Endodermal cell (in vitro differentiated cells): ENCODE measurements around the gene KLHL3. TPM values are rescaled to one million over a fixed set of nuclear protein-coding genes. Genes with fewer than 3 reads are reported as not detected.

Experiments
- DNase-seq: peaks from one replicate; pipeline ENCODE4 v3.0.0-alpha.2; 2017
- H3K27ac ChIP-seq: 2 replicates; pipeline ENCODE4 v1.5.1; 2013; ENCODE audit warnings: mild to moderate bottlenecking, low read depth, low read length, moderate library complexity
- H3K27me3 ChIP-seq: 2 replicates; pipeline ENCODE4 v1.6.1; 2013; ENCODE audit warnings: mild to moderate bottlenecking, low read length, moderate library complexity; ENCODE audit not compliant: insufficient read depth, control insufficient read depth, poor library complexity, severe bottlenecking
- H3K36me3 ChIP-seq: 2 replicates; pipeline ENCODE4 v1.7.0; 2013; ENCODE audit warnings: mild to moderate bottlenecking, low read length, moderate library complexity; ENCODE audit not compliant: control insufficient read depth, insufficient read depth
- H3K4me1 ChIP-seq: one replicate; pipeline ENCODE4 v1.7.0; 2013; ENCODE audit warnings: low read length; ENCODE audit not compliant: control insufficient read depth, insufficient read depth
- H3K4me3 ChIP-seq: 2 replicates; pipeline ENCODE4 v1.5.1; 2013; ENCODE audit warnings: mild to moderate bottlenecking, low read length, moderate library complexity
- H3K9ac ChIP-seq: 2 replicates; pipeline ENCODE4 v1.6.1; 2013; ENCODE audit warnings: mild to moderate bottlenecking, low read length, moderate library complexity; ENCODE audit not compliant: poor library complexity, severe bottlenecking; ENCODE audit errors: extremely low read depth
- H3K9me3 ChIP-seq: 2 replicates; pipeline ENCODE4 v1.6.1; 2013; ENCODE audit warnings: mild to moderate bottlenecking, low read length, moderate library complexity; ENCODE audit not compliant: control insufficient read depth
- H3K27ac Mint-ChIP-seq: 2 replicates; pipeline ENCODE4 v1.8.0; 2020; ENCODE audit warnings: mixed read lengths
- H3K27me3 Mint-ChIP-seq: 2 replicates; pipeline ENCODE4 v1.8.0; 2021; ENCODE audit warnings: mild to moderate bottlenecking, mixed read lengths; ENCODE audit not compliant: insufficient read depth
- H3K36me3 Mint-ChIP-seq: 2 replicates; pipeline ENCODE4 v1.8.0; 2020; ENCODE audit warnings: low read depth, mixed read lengths
- H3K4me1 Mint-ChIP-seq: 2 replicates; pipeline ENCODE4 v1.8.0; 2020; ENCODE audit warnings: mixed read lengths
- H3K4me3 Mint-ChIP-seq: 2 replicates; pipeline ENCODE4 v1.8.0; 2020; ENCODE audit warnings: mild to moderate bottlenecking, moderate library complexity, mixed read lengths
- H3K9me3 Mint-ChIP-seq: 2 replicates; pipeline ENCODE4 v1.8.0; 2020; ENCODE audit warnings: mild to moderate bottlenecking, mixed read lengths
- CTCF ChIP-seq: fragments of 200-600 bp; sonication (generic); conservative IDR thresholded peaks from 2 replicates; pipeline ENCODE4 v1.5.0; 2021; ENCODE audit warnings: antibody characterized with exemption, mild to moderate bottlenecking
- WGBS, 2 experiments: methylation state at CpG; one replicate each; pipeline versions ENCODE4 v1.1.5 to v1.1.7; 2013; ENCODE audit warnings: missing lambda C conversion rate in 2 of 2, mixed read lengths in 1 of 2; ENCODE audit not compliant: insufficient coverage in 1 of 2, insufficient read length in 1 of 2; 5-methylcytosine and 5-hydroxymethylcytosine counted together
- total RNA-seq, 2 donors: library from RNA; stranded (reverse); fragmentation: NEBNext Ultra II Directional in 1 of 2; extraction: Animal tissue kit (Norgen Biotek cat#: 25700) in 1 of 2; gene quantifications; 2 replicates in 1 of 2; 3 replicates in 1 of 2; pipeline ENCODE4 v1.2.1, GENCODE V29; 2021

Gene KLHL3
- total RNA-seq, 2 donors from 2014 or later = 17.5 to 19.4 TPM

DNA sequence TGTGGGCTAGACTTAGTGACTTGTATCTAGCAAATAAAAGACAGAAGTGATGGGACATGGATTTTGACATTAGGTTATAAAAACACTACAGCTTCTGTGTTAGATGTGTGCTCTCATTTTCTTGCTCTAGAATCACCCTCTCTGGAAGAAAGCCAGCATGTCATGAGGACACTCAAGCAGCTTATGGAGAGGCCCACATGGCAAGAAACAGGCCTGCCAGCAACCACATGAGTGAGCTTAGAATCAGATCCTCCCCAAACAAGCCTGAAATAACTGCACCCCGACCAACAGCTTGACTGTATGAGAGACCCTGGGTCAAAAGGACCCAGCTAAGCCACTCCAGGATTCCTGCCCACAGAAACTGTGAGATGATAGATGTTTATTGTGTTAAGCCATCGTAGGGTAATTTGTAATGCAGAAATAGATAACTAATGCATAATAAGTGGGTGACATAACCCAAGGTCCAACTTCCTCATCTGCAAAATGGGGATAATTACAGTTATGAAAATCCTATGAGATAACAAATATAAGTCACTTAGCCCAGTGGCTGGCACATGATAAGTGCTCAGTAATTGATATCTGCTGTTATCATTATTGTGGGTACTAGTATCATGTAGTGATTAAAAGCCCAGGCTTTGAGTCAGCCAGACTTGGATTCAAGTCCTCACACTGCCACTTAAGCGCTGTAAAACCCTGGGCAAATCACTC lies 86.5 kb downstream of the KLHL3 start:
- Histone ChIP-seq H3K9ac (no peak overlapping the region), H3K4me1 (no peaks in the 10 kb centered on the region), H3K27ac (no peak overlapping the region), H3K4me3 (no peak overlapping the region), H3K27me3 (no peaks in the 10 kb centered on the region), H3K36me3 (no peaks in the 10 kb centered on the region), H3K9me3 (peaks cover 15% of the 10 kb centered on the region)
- no peak for DNase-seq
- TF ChIP-seq CTCF = no peak
- H3K36me3 Mint-ChIP-seq = peaks cover 29% of the 10 kb centered on the region
- peaks cover 2% of the 10 kb centered on the region for H3K27me3 Mint-ChIP-seq
- peaks cover 17% of the 10 kb centered on the region for H3K9me3 Mint-ChIP-seq
- H3K4me1 Mint-ChIP-seq = peaks cover 9% of the 10 kb centered on the region
- H3K27ac Mint-ChIP-seq = no peak overlapping the region
- no peak overlapping the region for H3K4me3 Mint-ChIP-seq
- WGBS, 2 experiments = 93 to 100% methylated on average over 3 of the region's 3 CpGs

DNA sequence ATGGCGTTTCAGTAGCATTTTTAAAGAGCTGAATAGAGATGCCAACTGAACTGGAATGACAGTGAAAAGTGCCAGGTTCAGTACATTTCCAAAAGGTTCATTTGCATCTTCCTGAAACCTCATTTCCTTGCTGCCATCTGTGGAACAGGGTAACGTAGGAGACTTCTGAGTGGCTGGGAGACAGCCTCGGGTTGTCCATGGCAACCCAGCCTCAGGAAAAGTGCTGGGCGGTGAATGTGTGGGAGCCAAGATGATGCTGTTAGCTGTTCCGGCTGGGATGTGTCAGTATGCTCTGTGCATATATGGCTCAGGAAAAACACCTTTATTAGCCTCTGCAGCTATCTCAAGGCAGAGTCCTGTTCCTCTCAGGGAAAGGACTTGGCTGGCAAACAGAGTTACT lies 87.5 kb downstream of the KLHL3 start:
- 91 to 92% methylated on average over 5 of the region's 5 CpGs for WGBS, 2 experiments
- Histone ChIP-seq H3K27ac (no peak overlapping the region), H3K9me3 (peaks cover 15% of the 10 kb centered on the region), H3K9ac (no peak overlapping the region), H3K27me3 (no peaks in the 10 kb centered on the region), H3K36me3 (no peaks in the 10 kb centered on the region), H3K4me3 (no peak overlapping the region), H3K4me1 (no peaks in the 10 kb centered on the region)
- H3K27me3 Mint-ChIP-seq = peaks cover 2% of the 10 kb centered on the region
- no peak for DNase-seq
- peaks cover 30% of the 10 kb centered on the region for H3K36me3 Mint-ChIP-seq
- H3K27ac Mint-ChIP-seq = no peak overlapping the region
- no peak for TF ChIP-seq CTCF
- H3K4me3 Mint-ChIP-seq = no peak overlapping the region
- peaks cover 9% of the 10 kb centered on the region for H3K4me1 Mint-ChIP-seq
- peaks cover 18% of the 10 kb centered on the region for H3K9me3 Mint-ChIP-seq

- Histone ChIP-seq H3K4me1 (no peaks in the 10 kb centered on the region), H3K36me3 (no peaks in the 10 kb centered on the region), H3K27me3 (no peaks in the 10 kb centered on the region), H3K9ac (no peak overlapping the region), H3K9me3 (peaks cover 15% of the 10 kb centered on the region), H3K27ac (no peak overlapping the region), H3K4me3 (no peak overlapping the region)
- Mint-ChIP-seq H3K4me1 (peaks cover 9% of the 10 kb centered on the region), H3K27me3 (peaks cover 2% of the 10 kb centered on the region), H3K36me3 (peaks cover 30% of the 10 kb centered on the region), H3K9me3 (peaks cover 18% of the 10 kb centered on the region), H3K4me3 (no peak overlapping the region), H3K27ac (no peak overlapping the region)
- TF ChIP-seq CTCF = no peak
- DNase-seq = no peak
- WGBS, 2 experiments = 95 to 98% methylated on average over 11 of the region's 11 CpGs
These were observed 88.5 kb downstream of the KLHL3 start for GRCh38 chr5:137647401-137647800.
